A549 (cell line): ENCODE data around the gene AEBP2.

Experiments
- CTCF ChIP-seq: fragments of >200 bp; sonication (Bioruptor Twin); formaldehyde crosslinking; IDR thresholded peaks from 3 replicates; pipeline ENCODE4 v1.5.1; 2016
- EHF ChIP-seq: fragments of 250-450 bp; sonication (Bioruptor Pico); IDR thresholded peaks from 2 replicates; pipeline ENCODE4 v1.5.0; 2020; ENCODE audit warnings: mild to moderate bottlenecking
- EP300 ChIP-seq, 2 experiments: fragments of >200 bp; sonication (Bioruptor Twin); formaldehyde crosslinking; IDR thresholded peaks; 2 replicates in 1 of 2; 3 replicates in 1 of 2; pipeline ENCODE4 v1.6.1; 2016 to 2017
- ESRRA ChIP-seq: fragments of 150-350 bp; IDR thresholded peaks from 2 replicates; pipeline ENCODE4 v1.6.1; 2014; ENCODE audit warnings: mild to moderate bottlenecking, low read length, borderline replicate concordance
- JUN ChIP-seq, 2 experiments: fragments of >200 bp; sonication (Bioruptor Twin); formaldehyde crosslinking; IDR thresholded peaks; 2 replicates in 1 of 2; 3 replicates in 1 of 2; pipeline ENCODE4 v1.6.1; 2016 to 2017
- JUNB ChIP-seq: fragments of >200 bp; sonication (Bioruptor Twin); formaldehyde crosslinking; IDR thresholded peaks from 2 replicates; pipeline ENCODE4 v1.6.1; 2016
- POLR2A ChIP-seq: IDR thresholded peaks from 2 replicates; pipeline ENCODE4 v1.6.1; 2012; ENCODE audit warnings: mild to moderate bottlenecking, low read length
- POLR2AphosphoS2 ChIP-seq: conservative IDR thresholded peaks from 2 replicates; pipeline ENCODE4 v1.6.1; 2012; ENCODE audit warnings: low read length, improper control_type of control experiment, inconsistent platforms
- REST ChIP-seq: fragments of 200-600 bp; sonication (generic); IDR thresholded peaks from 2 replicates; pipeline ENCODE4 v1.6.1; 2016; ENCODE audit warnings: antibody characterized with exemption, mild to moderate bottlenecking, moderate library complexity
- TP53 ChIP-seq: fragments of 250-450 bp; sonication (Bioruptor Pico); IDR thresholded peaks from 2 replicates; pipeline ENCODE4 v1.5.0; 2021; ENCODE audit warnings: mild to moderate bottlenecking, moderate library complexity
- ZFP36 ChIP-seq: fragments of 450-650 bp; IDR thresholded peaks from 2 replicates; pipeline ENCODE4 v1.6.1; 2014; ENCODE audit warnings: borderline replicate concordance; ENCODE audit not compliant: partially characterized antibody
- TF ChIP-seq, protein P1 (sequence below): fragments of 450-650 bp; IDR thresholded peaks from 2 replicates; pipeline ENCODE4 v1.6.1; 2014; ENCODE audit warnings: antibody characterized with exemption
- TF ChIP-seq, protein P2 (sequence below): IDR thresholded peaks from 2 replicates; pipeline ENCODE4 v1.6.1; 2012
- TF ChIP-seq, protein P3 (sequence below): fragments of 250-450 bp; sonication (Bioruptor Pico); IDR thresholded peaks from 2 replicates; pipeline ENCODE4 v1.5.0; 2021; ENCODE audit warnings: mild to moderate bottlenecking, moderate library complexity, borderline replicate concordance

DNA sequence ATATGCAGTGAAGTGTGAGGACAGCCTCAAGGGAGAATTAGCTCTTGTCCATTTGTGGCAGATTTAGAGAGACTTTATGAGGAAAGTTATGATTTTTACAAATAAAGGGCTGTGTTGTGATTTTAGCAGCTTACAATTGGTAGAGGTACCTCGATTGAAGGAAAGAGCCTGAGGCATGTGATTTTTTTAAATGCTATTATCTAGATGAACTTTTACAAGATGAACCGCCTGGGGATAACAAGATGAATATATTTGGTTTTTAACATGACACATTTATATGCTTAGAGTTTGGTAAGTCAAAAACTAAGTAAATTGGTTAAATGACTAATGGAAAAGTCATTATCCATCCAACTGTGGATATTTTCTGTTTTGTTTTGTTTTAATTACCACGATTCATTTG is 52.6 kb downstream of the AEBP2 start:
- TF ChIP-seq JUN (IDR thresholded peaks at IDR 0.05) (no peak), CTCF (no peak), EP300 (IDR thresholded peaks at IDR 0.05) (no peak), POLR2A (no peak), JUNB (no peak), ZFP36 (no peak), REST (no peak), ESRRA (no peak), TP53 (CRISPR knock-in tag) (no peak), EHF (CRISPR knock-in tag) (no peak), POLR2AphosphoS2 (no peak)
- TF ChIP-seq, protein P1, sequence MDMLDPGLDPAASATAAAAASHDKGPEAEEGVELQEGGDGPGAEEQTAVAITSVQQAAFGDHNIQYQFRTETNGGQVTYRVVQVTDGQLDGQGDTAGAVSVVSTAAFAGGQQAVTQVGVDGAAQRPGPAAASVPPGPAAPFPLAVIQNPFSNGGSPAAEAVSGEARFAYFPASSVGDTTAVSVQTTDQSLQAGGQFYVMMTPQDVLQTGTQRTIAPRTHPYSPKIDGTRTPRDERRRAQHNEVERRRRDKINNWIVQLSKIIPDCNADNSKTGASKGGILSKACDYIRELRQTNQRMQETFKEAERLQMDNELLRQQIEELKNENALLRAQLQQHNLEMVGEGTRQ, result no peak
- TF ChIP-seq, protein P2, sequence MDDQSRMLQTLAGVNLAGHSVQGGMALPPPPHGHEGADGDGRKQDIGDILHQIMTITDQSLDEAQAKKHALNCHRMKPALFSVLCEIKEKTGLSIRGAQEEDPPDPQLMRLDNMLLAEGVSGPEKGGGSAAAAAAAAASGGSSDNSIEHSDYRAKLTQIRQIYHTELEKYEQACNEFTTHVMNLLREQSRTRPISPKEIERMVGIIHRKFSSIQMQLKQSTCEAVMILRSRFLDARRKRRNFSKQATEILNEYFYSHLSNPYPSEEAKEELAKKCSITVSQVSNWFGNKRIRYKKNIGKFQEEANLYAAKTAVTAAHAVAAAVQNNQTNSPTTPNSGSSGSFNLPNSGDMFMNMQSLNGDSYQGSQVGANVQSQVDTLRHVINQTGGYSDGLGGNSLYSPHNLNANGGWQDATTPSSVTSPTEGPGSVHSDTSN, result no peak
- TF ChIP-seq, protein P3, sequence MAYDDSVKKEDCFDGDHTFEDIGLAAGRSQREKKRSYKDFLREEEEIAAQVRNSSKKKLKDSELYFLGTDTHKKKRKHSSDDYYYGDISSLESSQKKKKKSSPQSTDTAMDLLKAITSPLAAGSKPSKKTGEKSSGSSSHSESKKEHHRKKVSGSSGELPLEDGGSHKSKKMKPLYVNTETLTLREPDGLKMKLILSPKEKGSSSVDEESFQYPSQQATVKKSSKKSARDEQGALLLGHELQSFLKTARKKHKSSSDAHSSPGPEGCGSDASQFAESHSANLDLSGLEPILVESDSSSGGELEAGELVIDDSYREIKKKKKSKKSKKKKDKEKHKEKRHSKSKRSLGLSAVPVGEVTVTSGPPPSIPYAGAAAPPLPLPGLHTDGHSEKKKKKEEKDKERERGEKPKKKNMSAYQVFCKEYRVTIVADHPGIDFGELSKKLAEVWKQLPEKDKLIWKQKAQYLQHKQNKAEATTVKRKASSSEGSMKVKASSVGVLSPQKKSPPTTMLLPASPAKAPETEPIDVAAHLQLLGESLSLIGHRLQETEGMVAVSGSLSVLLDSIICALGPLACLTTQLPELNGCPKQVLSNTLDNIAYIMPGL (CRISPR knock-in tag), result no peak
